ENCODE results near the gene DEPP1. TPM values are rescaled to one million over a fixed set of nuclear protein-coding genes. Genes with fewer than 3 reads are reported as not detected.

Gene DEPP1
- total RNA-seq, 2 experiments from 2014 or later, result 0.12 to 0.49 TPM

DNA sequence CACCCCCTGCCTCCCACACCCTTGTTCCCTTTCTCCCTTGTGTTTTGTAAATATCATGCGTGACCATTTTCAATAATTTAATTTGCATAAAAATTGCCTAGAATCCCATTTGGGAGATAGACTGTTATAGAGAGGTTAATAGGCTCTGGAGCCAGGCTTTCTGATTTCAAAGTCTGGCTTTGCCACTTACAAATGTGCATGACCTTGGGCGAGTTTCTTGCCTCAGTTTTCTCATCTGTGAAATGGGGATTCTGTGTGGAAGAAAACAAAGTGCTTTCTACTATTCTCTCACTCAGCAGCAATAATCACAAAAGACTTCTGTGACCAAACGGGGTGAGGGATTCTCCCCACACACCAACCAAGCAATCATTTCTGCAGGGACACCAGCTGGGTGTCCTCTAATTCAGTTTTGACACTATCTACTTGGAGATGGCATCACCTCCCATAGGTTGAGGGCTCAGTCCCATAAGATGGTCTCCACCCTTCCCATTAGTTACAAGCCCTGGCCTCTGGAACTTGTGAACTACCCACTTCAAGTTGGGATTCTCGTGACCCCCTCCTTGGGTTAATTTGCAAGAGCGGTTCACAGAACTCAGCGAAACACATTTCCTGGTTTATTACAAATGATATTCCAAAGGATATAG lies 18.6 kb upstream of the DEPP1 start:
- Mint-ChIP-seq H3K27me3 (no peaks in the 10 kb centered on the region), H3K4me1 (peaks cover 36% of the 10 kb centered on the region), H3K27ac (no peak overlapping the region), H3K9me3 (peaks cover 3% of the 10 kb centered on the region), H3K36me3 (peaks cover 14% of the 10 kb centered on the region), H3K4me3 (no peak overlapping the region)
- DNase-seq, result no peak

DNA sequence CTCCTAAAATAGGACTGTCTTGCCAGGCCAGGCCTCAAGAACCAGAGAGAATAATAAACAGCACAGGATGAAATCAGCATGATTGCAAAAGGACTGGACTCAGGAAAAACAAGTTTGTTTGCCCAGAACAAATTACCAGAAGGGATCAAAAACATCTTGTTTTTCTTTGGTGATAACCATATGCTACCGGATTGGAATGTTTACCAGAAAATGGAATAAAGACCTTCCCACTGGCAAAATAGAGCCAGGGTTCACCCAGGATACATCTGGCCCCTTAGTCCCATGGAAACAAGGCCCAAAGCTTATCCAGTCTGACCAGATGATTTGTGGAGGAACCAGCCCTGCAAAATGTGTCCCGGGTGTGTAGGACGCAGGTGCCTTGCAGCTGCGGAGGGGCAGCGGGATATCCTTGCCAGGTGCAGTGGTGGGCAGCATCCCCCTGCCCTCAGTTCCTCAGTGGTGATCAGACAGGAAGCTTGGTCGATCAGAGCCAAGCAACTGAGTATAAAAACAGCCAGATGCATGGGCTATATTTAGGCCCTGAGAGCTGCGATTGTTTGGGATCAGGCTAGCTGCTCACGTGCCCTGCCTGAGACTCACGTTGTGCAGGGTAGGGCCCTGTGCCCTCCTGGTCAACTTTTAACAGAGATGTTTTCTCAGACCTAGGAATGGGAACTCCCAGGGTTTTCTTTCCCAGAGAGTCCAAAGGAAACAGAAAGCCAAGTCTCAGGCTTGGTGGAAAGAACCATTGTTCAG lies 17.5 kb upstream of the DEPP1 start:
- Mint-ChIP-seq H3K27me3 (no peaks in the 10 kb centered on the region), H3K4me3 (no peak overlapping the region), H3K4me1 (peaks cover 33% of the 10 kb centered on the region), H3K9me3 (no peaks in the 10 kb centered on the region), H3K36me3 (peaks cover 7% of the 10 kb centered on the region), H3K27ac (no peak overlapping the region)
- no peak for DNase-seq

DNA sequence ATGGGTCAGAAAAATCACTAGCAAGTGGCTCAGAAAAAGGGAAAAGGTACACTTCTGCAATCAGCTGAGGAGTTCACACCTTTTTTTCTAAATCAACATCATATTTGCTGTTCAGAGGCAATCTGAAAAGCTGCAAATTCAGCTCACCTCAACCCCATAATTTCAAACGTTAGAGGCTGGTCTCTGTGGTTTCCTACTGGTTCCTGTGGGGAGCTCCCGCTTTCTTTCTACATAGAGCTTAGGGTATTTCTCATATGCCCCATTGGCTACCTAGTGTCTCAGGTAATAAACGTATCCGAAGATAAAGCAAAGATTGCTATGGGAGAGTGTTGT lies 16.9 kb upstream of the DEPP1 start:
- Mint-ChIP-seq H3K27ac (no peak overlapping the region), H3K9me3 (no peaks in the 10 kb centered on the region)

DNA sequence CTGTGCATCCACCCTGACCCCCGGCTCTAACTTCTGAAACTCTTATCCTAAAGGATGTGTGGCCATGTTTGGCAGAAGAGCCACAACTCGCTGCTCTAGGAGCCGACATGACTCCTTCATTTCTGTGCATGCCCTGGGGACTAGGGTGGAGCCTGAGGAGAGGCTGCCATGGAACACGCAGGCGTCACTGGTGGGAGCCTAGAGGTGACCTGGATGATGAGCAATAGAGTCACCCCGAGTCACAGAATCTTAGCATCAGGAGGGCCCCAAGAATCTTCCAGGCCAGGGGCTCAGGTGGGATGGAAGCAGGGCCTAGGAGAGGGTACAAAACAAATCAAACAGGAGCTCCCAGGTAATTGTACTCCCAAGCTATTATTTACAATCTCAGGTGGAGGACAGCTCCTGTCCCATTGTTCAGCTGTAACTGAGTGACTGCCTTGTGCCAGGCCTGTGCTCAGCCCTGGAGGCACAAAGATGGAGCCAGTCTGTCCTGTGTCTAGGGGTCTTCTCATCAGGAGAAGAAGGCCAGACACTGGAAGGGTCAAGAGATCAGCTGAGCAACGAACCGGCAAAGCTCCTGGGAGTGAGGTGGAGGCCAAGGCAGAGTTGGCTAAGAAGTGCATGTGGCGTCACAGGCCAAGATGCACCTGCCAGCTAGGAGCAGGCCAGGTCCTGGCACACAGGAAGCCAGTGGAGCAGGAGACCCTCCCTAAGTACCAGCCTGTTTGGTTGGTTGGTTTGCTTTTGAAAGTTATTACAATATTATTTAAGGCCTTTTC lies 16.3 kb upstream of the DEPP1 start:
- H3K27ac Mint-ChIP-seq, result no peak overlapping the region
- H3K27me3 Mint-ChIP-seq, result no peaks in the 10 kb centered on the region
- H3K4me3 Mint-ChIP-seq, result no peak overlapping the region
- peaks cover 26% of the 10 kb centered on the region for H3K4me1 Mint-ChIP-seq
- no peaks in the 10 kb centered on the region for H3K9me3 Mint-ChIP-seq
- DNase-seq, result no peak
- H3K36me3 Mint-ChIP-seq, result peaks cover 4% of the 10 kb centered on the region

More for the DNA sequence above, 16.9 kb upstream of the DEPP1 start:
- H3K4me3 Mint-ChIP-seq, result no peak overlapping the region
- H3K36me3 Mint-ChIP-seq, result peaks cover 7% of the 10 kb centered on the region
- no peak for DNase-seq
- H3K4me1 Mint-ChIP-seq, result peaks cover 32% of the 10 kb centered on the region
- no peaks in the 10 kb centered on the region for H3K27me3 Mint-ChIP-seq

DNA sequence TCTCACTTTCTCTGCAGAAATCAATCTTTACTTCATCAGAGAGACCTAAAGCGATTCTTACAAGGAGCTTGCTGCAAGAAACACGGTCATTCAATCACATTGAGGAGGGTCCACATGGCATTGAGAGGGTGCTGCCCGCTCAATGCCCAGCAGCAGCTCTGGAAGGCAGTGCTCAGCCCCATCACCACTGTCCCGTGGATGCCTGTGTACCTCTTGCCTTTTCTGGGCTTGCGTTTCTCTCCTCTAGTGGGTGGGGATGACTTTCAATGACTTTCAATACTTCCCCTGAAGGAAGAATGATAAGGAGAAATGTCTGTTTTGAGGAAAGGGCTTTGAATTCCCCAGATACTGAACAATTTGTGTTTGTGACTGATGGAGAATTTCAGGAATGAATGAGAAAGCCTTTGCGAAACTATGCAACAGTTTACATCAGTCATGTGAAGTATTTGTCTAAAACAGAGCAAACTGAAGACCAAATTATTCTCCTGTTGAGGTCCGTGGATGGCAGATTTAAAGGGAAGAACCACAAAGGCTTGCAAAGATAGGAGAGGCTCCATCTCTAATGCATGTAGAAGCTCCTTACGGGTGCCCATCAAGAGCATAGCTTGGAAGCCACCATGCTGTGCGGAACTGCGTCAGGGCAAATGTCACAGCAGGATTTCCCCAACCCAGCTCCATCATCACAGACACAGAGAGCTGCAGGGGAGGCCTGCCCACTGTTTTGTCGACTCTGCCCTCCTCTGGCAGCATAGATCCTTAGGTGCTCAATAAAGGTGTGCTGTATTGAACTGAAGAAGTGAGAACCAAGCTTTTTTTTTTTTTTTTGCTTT lies 15.5 kb upstream of the DEPP1 start:
- H3K4me3 Mint-ChIP-seq, result no peak overlapping the region
- no peak overlapping the region for H3K27ac Mint-ChIP-seq
- H3K36me3 Mint-ChIP-seq, result no peaks in the 10 kb centered on the region
- no peaks in the 10 kb centered on the region for H3K27me3 Mint-ChIP-seq
- peaks cover 23% of the 10 kb centered on the region for H3K4me1 Mint-ChIP-seq
- H3K9me3 Mint-ChIP-seq, result no peaks in the 10 kb centered on the region
- no peak for DNase-seq

DNA sequence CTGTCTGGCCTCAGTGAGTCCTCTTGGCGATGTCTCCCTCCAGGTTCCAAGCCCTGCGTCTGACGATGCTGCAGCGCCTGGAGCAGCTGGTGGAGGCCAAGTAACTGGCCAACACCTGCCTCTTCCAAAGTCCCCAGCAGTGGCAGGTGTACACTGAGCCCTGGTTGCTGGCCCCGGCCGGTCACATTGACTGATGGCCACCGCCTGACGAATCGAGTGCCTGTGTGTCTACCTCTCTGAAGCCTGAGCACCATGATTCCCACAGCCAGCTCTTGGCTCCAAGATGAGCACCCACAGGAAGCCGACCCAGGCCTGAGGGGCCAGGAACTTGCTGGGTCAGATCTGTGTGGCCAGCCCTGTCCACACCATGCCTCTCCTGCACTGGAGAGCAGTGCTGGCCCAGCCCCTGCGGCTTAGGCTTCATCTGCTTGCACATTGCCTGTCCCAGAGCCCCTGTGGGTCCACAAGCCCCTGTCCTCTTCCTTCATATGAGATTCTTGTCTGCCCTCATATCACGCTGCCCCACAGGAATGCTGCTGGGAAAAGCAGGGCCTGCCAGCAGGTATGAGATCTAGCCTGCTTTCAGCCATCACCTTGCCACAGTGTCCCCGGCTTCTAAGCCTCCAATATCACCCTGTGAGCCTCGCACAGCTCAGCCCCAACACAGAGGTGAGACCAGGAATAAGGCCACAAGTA lies 14.8 kb upstream of the DEPP1 start:
- DNase-seq, result no peak
- Mint-ChIP-seq H3K9me3 (no peaks in the 10 kb centered on the region), H3K36me3 (no peaks in the 10 kb centered on the region), H3K4me3 (no peak overlapping the region), H3K27ac (no peak overlapping the region), H3K27me3 (no peaks in the 10 kb centered on the region), H3K4me1 (peaks cover 21% of the 10 kb centered on the region)

DNA sequence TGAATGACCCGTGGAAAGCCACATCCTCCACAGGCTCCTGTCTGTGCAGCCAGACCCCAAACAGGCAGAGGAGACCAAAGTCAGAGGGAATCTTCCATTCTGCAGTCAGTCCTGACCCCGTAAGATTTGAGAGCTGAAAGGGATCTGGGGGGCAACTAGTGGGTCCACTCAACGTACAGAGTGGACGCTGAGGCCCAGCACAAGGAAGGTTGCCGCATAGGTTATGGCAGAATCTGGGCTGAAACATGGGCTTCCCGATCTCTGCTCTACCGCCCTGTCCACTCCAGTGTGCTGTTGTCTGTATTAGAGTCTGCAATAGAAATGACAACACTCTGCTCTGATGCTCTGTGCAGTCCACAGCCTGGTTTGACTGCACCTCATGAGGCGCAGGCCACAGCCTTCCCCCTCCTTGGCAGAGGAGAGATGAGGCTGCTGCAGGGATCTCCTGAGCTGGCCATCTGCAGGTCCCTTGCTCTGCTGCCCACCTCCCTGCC lies 14.2 kb upstream of the DEPP1 start:
- Mint-ChIP-seq H3K36me3 (no peaks in the 10 kb centered on the region), H3K27me3 (no peaks in the 10 kb centered on the region), H3K9me3 (no peaks in the 10 kb centered on the region), H3K4me1 (peaks cover 21% of the 10 kb centered on the region), H3K27ac (no peak overlapping the region), H3K4me3 (no peak overlapping the region)
- no peak for DNase-seq

DNA sequence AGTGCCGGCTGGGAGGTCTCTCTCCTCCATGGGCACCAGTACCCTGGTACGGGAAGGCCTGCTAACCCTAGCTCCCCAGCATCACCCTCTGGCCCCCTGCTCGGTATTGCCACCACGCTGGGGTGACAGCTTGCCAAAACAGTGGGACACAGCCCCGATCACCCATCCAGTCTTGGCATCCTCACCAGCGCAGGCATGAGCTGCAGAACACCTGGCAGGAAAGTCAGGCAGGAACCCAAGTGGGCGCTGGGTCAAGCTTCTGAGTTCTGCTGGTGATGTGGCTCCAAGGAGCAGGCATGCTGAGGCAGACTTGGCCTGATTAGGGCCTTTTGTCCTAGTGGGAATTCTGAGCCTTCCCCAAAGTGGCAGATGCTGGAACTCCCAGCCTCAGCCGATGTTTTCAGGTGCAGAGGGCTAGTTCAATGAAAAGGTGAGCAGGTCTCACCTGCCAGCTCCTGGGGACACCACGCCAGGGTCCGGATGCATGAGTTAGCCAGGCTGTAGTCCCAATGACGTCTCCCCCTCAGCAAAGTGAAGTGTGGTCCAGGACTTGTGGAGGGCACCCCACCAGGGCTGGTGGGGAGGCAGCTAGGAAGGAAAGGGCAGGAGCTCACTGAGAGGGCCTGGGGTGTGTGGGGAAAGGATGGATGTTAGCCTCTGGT lies 13.6 kb upstream of the DEPP1 start:
- no peak overlapping the region for H3K27ac Mint-ChIP-seq
- DNase-seq, result no peak
- H3K27me3 Mint-ChIP-seq, result no peaks in the 10 kb centered on the region
- no peaks in the 10 kb centered on the region for H3K36me3 Mint-ChIP-seq
- H3K4me1 Mint-ChIP-seq, result peaks cover 21% of the 10 kb centered on the region
- H3K9me3 Mint-ChIP-seq, result no peaks in the 10 kb centered on the region
- H3K4me3 Mint-ChIP-seq, result no peak overlapping the region

DNA sequence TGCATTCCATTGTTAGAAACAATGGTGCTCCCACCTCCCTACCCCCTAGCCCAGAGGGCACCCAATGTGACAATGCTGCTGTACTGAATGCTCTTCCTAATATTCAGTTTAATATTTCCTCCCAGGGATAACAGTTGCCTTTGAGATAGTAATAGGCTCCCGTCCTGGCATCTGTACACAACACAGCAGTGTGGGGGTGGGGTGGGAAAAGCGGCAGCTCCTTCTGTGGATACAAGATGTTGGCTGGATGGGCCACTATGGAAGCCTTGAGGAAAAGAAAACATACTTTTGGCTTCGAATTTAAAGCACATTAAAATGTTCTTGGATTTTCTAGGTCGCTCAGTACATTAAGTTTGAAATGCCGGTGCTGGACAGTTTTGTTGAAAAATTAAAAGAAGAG lies 13.0 kb upstream of the DEPP1 start:
- no peaks in the 10 kb centered on the region for H3K9me3 Mint-ChIP-seq
- H3K27me3 Mint-ChIP-seq, result no peaks in the 10 kb centered on the region
- H3K4me1 Mint-ChIP-seq, result peaks cover 25% of the 10 kb centered on the region
- DNase-seq, result no peak
- no peaks in the 10 kb centered on the region for H3K36me3 Mint-ChIP-seq
- H3K4me3 Mint-ChIP-seq, result no peak overlapping the region
- no peak overlapping the region for H3K27ac Mint-ChIP-seq

DNA sequence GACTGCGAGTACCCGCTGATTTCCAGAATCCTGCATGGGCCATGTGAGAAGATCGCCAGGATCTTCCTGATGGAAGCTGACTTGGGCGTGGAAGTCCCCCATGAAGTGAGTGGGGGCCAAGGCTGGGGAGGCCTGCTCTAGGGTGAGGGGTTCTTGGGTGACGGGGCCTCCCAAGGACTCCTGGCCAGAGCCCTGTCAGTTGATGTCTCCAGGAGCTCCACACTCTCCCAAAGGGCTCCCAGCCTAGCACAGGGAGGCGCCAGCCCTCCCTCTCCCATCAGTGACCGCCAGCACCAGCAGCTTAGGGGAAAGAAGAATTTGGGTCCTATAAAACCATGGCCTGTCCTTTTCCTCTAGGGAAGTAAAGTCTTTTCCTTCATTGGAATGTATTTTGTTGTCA lies 12.4 kb upstream of the DEPP1 start:
- Mint-ChIP-seq H3K27ac (no peak overlapping the region), H3K27me3 (no peaks in the 10 kb centered on the region), H3K9me3 (no peaks in the 10 kb centered on the region), H3K4me3 (no peak overlapping the region), H3K4me1 (peaks cover 25% of the 10 kb centered on the region), H3K36me3 (no peaks in the 10 kb centered on the region)
- no peak for DNase-seq

DNA sequence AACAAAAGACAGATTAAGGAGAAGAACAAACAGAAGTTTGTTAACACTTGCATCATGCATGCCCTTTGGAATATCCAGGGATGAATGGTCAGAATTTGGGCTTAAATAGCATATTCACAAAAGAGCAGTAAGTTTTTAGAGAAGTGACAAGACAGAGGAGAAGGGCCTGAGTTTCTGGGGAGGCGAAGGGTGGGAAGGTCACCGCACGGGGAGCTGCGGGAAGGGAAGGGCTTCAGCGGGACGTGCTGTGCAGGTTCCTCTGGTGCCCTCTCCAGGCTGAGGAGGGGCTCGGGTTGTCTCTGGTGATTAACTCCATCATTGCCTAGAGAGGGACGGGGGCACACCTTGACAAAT lies 11.7 kb upstream of the DEPP1 start:
- Mint-ChIP-seq H3K4me3 (no peak overlapping the region), H3K36me3 (no peaks in the 10 kb centered on the region), H3K4me1 (peaks cover 18% of the 10 kb centered on the region), H3K9me3 (no peaks in the 10 kb centered on the region), H3K27ac (no peak overlapping the region), H3K27me3 (no peaks in the 10 kb centered on the region)
- DNase-seq, result no peak

DNA sequence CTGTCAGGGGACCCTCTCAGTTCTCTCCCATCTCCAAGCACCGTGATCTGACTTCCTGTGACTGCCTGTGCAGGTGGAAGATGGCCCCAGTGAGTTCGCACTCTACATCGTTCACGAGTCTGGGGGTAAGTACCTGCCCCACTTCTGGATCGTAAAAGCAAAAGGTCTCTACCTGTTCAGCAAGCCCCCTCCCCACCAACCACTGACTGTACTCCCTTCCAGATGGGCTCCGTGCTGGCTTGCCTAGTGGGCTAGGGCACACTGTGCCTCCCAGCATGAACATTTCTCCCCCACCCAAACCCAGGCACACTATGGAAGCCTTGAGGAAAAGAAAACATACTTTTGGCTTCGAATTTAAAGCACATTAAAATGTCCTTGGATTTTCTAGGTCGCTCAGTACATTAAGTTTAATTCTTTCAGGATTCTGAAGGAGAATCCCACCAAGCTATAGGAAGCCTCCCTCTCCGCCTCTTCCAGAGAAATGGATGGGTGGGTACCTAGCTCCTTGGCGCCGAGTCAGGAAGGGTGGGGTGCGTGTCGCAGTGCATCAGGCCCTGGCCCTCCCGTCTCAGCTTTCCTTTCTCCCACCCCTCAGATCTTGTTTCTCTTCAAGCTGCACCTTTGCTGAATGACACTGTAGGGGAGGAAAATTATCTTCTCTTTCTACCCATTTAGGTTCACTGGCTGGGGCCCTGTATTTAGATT lies 11.1 kb upstream of the DEPP1 start:
- no peaks in the 10 kb centered on the region for H3K9me3 Mint-ChIP-seq
- no peaks in the 10 kb centered on the region for H3K27me3 Mint-ChIP-seq
- H3K36me3 Mint-ChIP-seq, result no peaks in the 10 kb centered on the region
- H3K4me1 Mint-ChIP-seq, result peaks cover 14% of the 10 kb centered on the region
- no peak overlapping the region for H3K27ac Mint-ChIP-seq
- H3K4me3 Mint-ChIP-seq, result no peak overlapping the region
- no peak for DNase-seq

DNA sequence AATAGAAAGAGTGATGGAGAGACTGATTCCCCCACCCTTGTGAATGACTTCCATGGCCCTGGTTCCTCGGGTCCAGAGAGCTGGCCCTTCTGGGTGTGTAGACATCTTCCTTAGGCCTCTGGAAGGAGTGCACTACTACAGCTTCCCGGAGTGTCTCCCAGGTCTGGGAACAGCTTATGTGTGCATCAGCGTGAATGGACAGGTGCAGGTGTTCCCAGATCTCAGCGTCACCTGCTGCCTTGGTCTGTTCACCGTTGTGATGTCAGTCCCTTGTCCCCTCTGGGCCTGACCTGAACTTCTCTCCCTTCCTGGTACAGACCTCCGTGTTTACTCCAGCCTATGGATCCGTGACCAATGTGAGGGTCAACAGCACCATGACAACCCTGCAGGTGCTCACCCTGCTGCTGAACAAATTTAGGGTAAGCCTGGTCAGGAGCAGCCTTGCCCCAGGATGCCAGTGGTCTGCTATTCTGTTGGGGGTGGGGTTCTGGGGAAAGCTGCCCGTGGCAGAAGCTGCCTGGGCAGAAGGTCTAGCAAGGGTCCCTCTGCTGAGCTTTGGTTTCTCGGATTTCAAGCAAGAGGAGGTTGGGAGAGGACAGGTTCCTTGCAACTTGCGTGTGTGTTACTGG lies 10.5 kb upstream of the DEPP1 start:
- Mint-ChIP-seq H3K4me3 (no peak overlapping the region), H3K27me3 (no peaks in the 10 kb centered on the region), H3K9me3 (no peaks in the 10 kb centered on the region), H3K36me3 (no peaks in the 10 kb centered on the region), H3K4me1 (peaks cover 11% of the 10 kb centered on the region), H3K27ac (no peak overlapping the region)
- no peak for DNase-seq
